ENCODE data around the gene CHADL. TPM values are rescaled to one million over a fixed set of nuclear protein-coding genes. Genes with fewer than 3 reads are reported as not detected.

Gene CHADL
- total RNA-seq, 1 experiment from 2014 or later = 0.33 TPM

GRCh38 chr22:41249442-41249841 is 8.7 kb upstream of the CHADL start:
- TF ChIP-seq TCF7L2 (IDR thresholded peaks at IDR 0.05; ENCODE audit: low read depth, low read length) (no peak), POLR2AphosphoS5 (IDR thresholded peaks at IDR 0.05; ENCODE audit: low read depth, low read length) (no peak), SIN3A (IDR thresholded peaks at IDR 0.05; ENCODE audit: borderline replicate concordance, insufficient read depth, low read depth, low read length) (no peak), CTCF (IDR thresholded peaks at IDR 0.05) (no peak)
- Histone ChIP-seq H3K4me3 (ENCODE audit: low read depth in 2 of 2, low read length in 2 of 2) (no peak overlapping the region), H3K27ac (ENCODE audit: low read length) (no peak overlapping the region), H3K4me1 (ENCODE audit: control insufficient read depth, insufficient read depth, low read length) (no peaks in the 10 kb centered on the region), H3K9me3 (ENCODE audit: control insufficient read depth, insufficient read depth, low read depth, low read length) (no peaks in the 10 kb centered on the region), H3K36me3 (ENCODE audit: control insufficient read depth, insufficient read depth, low read length) (peaks cover 8% of the 10 kb centered on the region), H3K27me3 (ENCODE audit: control insufficient read depth, insufficient read depth, low read length) (no peaks in the 10 kb centered on the region)
- CTCF ChIA-PET = no interaction called here
- no TSS peak for BruUV-seq (replicated peaks)
- ATAC-seq (no peak), DNase-seq (ENCODE audit: low read depth, low spot score) (no peak)
- POLR2A ChIA-PET = no interaction called here
- intact Hi-C loops (cut with micrococcal nuclease; ENCODE audit: unreplicated experiment) (no loop called here), in situ Hi-C loops (cut with HindIII; ENCODE audit: low pct_unique_long_range_greater_than_20kb, low sequenced_read_pairs) (no loop called here)

- DNase-seq (ENCODE audit: low read depth, low spot score) (no peak), ATAC-seq (no peak)
- Histone ChIP-seq H3K4me1 (ENCODE audit: control insufficient read depth, insufficient read depth, low read length) (no peaks in the 10 kb centered on the region), H3K36me3 (ENCODE audit: control insufficient read depth, insufficient read depth, low read length) (peaks cover 8% of the 10 kb centered on the region), H3K27ac (ENCODE audit: low read length) (no peak overlapping the region), H3K4me3 (ENCODE audit: low read depth in 2 of 2, low read length in 2 of 2) (no peak overlapping the region), H3K27me3 (ENCODE audit: control insufficient read depth, insufficient read depth, low read length) (no peaks in the 10 kb centered on the region), H3K9me3 (ENCODE audit: control insufficient read depth, insufficient read depth, low read depth, low read length) (no peaks in the 10 kb centered on the region)
- intact Hi-C loops (cut with micrococcal nuclease; ENCODE audit: unreplicated experiment) (no loop called here), in situ Hi-C loops (cut with HindIII; ENCODE audit: low pct_unique_long_range_greater_than_20kb, low sequenced_read_pairs) (no loop called here)
- BruUV-seq (replicated peaks) = no TSS peak
- ChIA-PET CTCF (no interaction called here), POLR2A (no interaction called here)
- TF ChIP-seq SIN3A (IDR thresholded peaks at IDR 0.05; ENCODE audit: borderline replicate concordance, insufficient read depth, low read depth, low read length) = no peak
- TF ChIP-seq POLR2AphosphoS5 (IDR thresholded peaks at IDR 0.05; ENCODE audit: low read depth, low read length) = no peak
- TF ChIP-seq REST (IDR thresholded peaks at IDR 0.05; ENCODE audit: insufficient read depth in 1 of 2, low read depth in 2 of 2, low read length in 1 of 2) = no peak
- TF ChIP-seq TCF7L2 (IDR thresholded peaks at IDR 0.05; ENCODE audit: low read depth, low read length) = no peak
- TF ChIP-seq CTCF (IDR thresholded peaks at IDR 0.05) = no peak
These were observed 8.0 kb upstream of the CHADL start for GRCh38 chr22:41248758-41249157.
